Mesodermal cell (in vitro differentiated cells): ENCODE data around the gene POLR3H.

Source experiments
- H3K27ac ChIP-seq: 2 replicates; pipeline ENCODE4 v1.7.0; 2013; ENCODE audit warnings: mild to moderate bottlenecking, low read depth, low read length, moderate library complexity; ENCODE audit not compliant: severe bottlenecking
- H3K36me3 ChIP-seq: 2 replicates; pipeline ENCODE4 v1.7.1; 2013; ENCODE audit warnings: mild to moderate bottlenecking, low read length, moderate library complexity; ENCODE audit not compliant: control insufficient read depth, insufficient read depth
- H3K4me1 ChIP-seq: one replicate; pipeline ENCODE4 v1.7.1; 2013; ENCODE audit warnings: mild to moderate bottlenecking, low read length; ENCODE audit not compliant: insufficient read depth, control insufficient read depth, poor library complexity, severe bottlenecking
- H3K4me3 ChIP-seq: 2 replicates; pipeline ENCODE4 v1.7.0; 2013; ENCODE audit warnings: low read length, control low read depth, mild to moderate bottlenecking; ENCODE audit not compliant: insufficient read depth, poor library complexity, severe bottlenecking; ENCODE audit errors: extremely low read depth
- H3K9me3 ChIP-seq: 2 replicates; pipeline ENCODE4 v1.7.1; 2013; ENCODE audit warnings: mild to moderate bottlenecking, low read length, moderate library complexity; ENCODE audit not compliant: control insufficient read depth
- WGBS, 2 experiments: methylation state at CpG; one replicate each; pipeline ENCODE4 v1.1.5; 2013; ENCODE audit warnings: missing lambda C conversion rate in 2 of 2; ENCODE audit not compliant: insufficient coverage in 2 of 2; 5-methylcytosine and 5-hydroxymethylcytosine counted together

POLR3H gene

DNA sequence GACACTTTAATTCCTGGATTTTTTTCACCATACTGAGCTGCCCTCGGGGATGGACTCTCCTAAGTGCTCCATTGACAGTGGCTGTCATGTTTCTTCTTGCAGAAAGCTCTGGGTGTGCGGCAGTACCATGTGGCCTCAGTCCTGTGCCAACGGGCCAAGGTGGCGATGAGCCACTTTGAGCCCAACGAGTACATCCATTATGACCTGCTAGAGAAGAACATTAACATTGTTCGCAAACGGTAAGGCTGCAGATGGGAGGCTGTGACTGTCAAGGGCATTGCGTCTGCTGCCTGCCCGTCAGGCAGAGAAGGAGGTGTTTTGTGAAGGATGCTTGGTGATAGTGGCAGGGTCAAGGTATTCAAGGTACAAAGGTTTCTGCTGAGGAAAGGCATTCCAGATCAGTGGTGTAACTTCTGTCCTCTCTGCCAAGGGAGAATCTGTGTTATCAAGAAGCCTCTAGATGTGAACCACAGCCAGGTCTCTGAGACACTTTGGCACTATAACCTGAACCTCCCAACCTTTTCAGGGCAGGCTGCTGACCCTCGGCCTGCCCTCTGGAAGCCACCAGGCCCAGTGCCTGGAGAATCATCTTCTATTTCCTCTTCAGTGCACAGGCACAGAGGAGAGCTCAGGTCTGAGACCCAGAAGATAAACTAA is 44.5 kb downstream of the POLR3H start:
- Histone ChIP-seq H3K9me3 (no peaks in the 10 kb centered on the region), H3K36me3 (peaks cover 53% of the 10 kb centered on the region), H3K27ac (no peak overlapping the region), H3K4me3 (no peak overlapping the region), H3K4me1 (peaks cover 3% of the 10 kb centered on the region)
- WGBS, 2 experiments = 98% methylated on average over 9 of the region's 10 CpGs

DNA sequence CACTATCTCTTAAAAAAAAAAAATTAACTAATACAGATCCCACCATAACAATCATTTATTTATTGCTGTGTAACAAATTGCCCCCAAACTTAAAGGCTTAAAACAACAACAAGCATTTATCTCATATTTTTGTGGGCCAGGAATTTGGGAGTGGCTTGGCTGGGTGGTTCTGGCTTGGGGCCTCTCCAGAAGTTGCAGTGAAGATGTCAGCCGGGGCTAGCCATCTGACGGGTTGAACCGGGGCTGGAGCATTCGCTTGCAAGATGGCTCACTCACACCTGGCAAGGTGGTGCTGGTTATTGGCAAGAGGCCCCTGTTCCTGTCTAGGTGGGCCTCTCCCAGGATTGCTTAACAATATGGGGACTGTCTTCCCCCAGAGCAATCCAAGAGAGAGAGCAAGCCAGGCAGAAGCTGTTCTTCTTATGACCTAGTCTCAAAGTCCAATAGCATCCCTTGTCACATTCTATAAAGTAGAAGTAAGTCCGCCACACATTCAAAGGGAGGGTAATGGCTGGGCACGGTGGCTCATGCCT is 45.9 kb downstream of the POLR3H start:
- H3K9me3 ChIP-seq = no peaks in the 10 kb centered on the region
- H3K36me3 ChIP-seq = peaks cover 45% of the 10 kb centered on the region
- 95 to 96% methylated on average over 5 to 6 of the region's 6 CpGs for whole genome bisulfite sequencing, 2 experiments
- H3K27ac ChIP-seq = no peak overlapping the region
- H3K4me1 ChIP-seq = no peaks in the 10 kb centered on the region
- no peak overlapping the region for H3K4me3 ChIP-seq

DNA sequence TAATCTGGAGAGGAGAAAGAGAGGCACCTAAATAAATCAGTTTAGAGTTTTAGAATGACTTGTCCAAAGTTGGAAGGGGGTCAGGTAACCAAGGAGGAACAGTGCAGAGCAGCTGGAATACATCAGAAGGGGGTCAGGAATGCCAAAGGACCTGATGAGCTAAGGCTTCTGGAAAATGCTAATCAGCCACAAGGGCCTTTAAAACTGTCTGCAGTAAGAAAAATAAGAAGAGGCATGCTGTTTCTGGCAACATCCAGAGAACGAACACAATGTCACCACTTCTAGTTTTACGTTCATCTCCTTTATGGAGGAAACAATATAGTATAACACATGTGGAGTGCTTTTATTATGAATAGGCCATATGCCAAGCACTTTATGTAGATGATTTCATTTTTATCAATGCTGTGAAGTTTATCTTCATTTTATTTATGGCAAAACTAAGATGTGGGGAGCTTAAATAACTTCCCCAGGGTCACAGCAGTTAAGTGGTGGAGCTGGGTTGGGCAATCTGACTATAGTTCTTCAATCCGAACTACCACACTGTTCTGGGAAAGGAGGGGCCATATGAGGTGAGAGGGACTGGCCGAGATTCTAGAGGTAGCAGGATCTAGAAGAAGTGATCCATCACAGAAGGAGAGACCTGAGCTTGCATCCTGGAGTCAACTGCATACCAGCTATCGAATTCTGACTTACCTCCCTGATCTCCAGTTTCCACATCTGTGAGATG is 52.7 kb downstream of the POLR3H start:
- Histone ChIP-seq H3K4me3 (no peak overlapping the region), H3K27ac (peak overlapping the region; percentile 75), H3K9me3 (no peaks in the 10 kb centered on the region), H3K4me1 (no peaks in the 10 kb centered on the region), H3K36me3 (peaks cover 17% of the 10 kb centered on the region)
- WGBS, 2 experiments = 80 to 93% methylated on average over 2 to 4 of the region's 5 CpGs

DNA sequence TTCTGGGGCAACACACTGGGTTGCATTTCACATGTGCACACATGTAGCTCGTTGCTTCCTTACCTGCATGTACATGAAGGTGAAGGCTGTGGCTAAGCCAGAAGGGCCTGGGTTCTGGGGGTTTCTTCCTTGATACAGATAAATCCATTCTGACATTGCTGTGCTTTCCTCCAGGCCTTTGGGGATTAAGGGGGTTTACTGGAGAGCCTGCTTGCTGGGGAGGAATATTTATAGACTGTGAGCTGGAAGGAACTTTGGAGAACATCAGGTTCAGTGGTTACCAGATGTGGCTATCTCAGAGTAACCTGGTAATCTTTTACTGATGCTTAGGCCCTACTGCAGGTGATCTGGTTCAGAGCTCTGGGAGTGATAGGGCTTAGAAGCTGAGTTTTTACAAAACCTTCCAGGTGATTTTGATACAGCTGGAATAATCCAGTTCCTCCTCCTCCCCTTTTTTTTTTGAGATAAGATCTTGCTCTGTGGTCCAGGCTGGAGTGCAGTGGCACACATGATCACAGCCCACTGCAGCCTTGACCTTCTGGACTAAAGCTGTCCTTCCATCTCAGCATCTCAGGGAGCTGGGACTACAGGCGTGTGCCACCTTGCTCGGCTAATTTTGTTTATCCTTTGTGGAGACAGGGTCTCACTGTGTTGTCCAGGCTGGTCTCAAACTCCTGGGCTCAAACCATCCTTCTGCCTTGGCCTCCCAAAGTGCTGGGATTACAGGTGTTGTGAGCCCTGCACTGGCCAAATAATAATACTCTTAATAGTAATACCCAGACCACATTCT is 55.5 kb downstream of the POLR3H start:
- 94 to 98% methylated on average over 2 to 3 of the region's 3 CpGs for WGBS, 2 experiments
- Histone ChIP-seq H3K36me3 (peaks cover 9% of the 10 kb centered on the region), H3K9me3 (no peaks in the 10 kb centered on the region), H3K4me3 (no peak overlapping the region), H3K27ac (no peak overlapping the region), H3K4me1 (no peaks in the 10 kb centered on the region)

DNA sequence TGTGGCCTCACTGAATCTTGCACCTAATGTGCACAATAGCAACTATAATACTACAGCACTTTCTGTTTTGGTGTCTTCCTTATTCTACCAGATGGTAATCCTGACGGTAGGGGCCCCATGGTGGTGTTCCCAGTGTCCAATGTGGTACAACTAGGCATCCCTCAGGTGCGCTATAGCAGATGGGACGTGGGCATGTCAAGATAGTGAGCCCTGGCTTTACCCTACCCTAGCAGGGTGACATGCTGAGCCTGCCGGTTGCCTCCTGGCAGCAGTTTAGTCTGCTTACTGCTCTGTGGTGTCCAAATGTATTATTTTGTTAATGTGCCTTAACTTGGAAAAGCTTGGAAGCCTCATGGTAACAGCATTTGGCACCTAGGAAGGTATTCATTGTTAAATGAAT is 56.2 kb downstream of the POLR3H start:
- H3K27ac ChIP-seq = no peak overlapping the region
- peaks cover 6% of the 10 kb centered on the region for H3K36me3 ChIP-seq
- no peaks in the 10 kb centered on the region for H3K4me1 ChIP-seq
- no peak overlapping the region for H3K4me3 ChIP-seq
- no peaks in the 10 kb centered on the region for H3K9me3 ChIP-seq
- 88 to 91% methylated on average over 4 of the region's 4 CpGs for WGBS, 2 experiments

DNA sequence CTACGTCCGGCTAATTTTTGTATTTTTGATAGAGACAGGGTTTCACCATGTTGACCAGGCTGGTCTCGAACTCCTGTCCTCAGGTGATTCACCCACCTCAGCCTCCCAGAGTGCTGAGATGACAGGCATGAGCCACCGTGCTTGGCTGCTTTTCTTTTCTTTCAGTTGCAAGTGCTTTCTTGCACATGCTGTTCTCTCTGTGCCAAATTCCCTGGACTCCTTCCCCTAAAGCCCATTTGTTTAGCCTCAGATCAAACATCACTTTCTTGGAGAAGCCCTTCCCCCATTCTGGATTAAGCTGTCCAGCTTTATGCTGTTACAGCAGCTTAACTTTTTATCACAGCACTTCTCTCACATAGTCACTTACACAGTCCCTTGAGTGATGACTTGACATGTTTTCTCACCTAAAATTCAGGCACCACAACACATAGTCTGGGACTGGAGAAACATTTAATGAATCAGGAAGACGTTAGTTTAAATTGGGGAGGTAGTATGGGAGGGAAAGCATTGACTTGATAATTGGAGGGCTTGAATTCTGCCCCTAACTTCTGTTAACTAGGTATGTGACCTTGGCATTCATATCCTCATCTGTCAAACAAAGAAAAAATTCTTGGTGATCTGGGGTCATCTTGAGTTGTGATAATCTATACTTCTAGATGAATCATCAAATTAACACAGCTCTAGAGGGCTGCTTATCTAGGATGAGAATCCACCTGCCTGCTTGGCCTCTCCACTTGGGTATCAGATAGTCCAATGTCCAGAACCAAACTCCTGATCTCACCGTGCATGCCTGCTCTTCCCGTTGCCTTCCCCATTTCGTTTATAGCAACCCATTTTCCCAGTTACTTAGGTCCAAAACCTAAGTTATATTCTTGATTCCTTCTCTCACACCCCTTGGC is 57.0 kb downstream of the POLR3H start:
- Histone ChIP-seq H3K27ac (no peak overlapping the region), H3K9me3 (no peaks in the 10 kb centered on the region), H3K36me3 (peaks cover 2% of the 10 kb centered on the region), H3K4me1 (peaks cover 1% of the 10 kb centered on the region), H3K4me3 (no peak overlapping the region)
- WGBS, 2 experiments = 88 to 94% methylated on average over 7 of the region's 8 CpGs

DNA sequence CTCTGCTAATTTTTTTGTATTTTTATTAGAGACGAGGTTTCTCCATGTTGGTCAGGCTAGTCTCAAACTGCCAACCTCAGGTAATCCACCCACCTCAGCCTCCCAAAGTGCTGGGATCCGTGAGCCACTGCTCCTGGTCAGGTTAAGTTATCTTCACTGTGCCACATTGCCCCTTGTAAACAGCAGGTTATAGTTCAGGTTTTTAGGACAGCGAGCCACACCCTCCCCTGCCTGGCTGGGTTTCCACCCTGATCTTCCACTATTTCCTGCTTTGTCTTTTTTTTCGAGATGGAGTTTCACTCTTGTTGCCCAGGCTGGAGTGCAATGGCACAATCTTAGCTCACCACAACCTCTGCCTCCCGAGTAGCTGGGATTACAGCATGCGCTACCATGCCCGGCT is 59.2 kb downstream of the POLR3H start:
- H3K27ac ChIP-seq = no peak overlapping the region
- peaks cover 9% of the 10 kb centered on the region for H3K4me1 ChIP-seq
- H3K4me3 ChIP-seq = no peak overlapping the region
- H3K9me3 ChIP-seq = no peaks in the 10 kb centered on the region
- 90 to 95% methylated on average over 4 to 7 of the region's 7 CpGs for WGBS, 2 experiments
- H3K36me3 ChIP-seq = no peaks in the 10 kb centered on the region

DNA sequence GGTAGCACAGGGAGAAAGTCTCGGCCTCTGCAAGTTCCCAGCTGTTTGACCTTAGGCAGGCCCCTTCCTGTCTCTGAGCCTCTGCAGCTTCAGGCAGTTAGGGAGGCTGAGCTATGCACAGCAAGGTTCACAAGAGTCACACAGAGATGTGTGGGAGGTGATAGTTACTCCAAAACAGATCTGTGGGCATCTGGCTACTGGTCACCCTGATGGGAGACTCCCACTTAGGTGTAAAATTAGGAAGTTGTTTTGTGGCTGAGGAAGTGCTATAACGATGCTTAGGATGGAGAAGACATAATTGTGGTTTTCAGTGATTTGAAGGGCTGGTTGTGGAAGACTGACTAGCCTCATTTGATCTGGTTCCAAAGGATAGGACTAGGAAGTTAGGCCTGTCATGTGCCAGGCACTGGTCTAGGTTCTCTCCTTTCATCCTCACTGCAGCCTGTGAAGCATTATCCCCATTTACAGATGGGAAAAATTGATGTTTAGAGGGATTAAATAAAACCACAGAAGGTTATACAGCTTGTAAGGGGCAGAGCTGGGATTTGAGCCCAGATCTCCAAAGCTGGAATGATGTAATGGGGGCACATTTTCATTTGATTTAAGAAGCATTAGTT is 61.8 kb downstream of the POLR3H start:
- no peaks in the 10 kb centered on the region for H3K36me3 ChIP-seq
- H3K9me3 ChIP-seq = no peaks in the 10 kb centered on the region
- peaks cover 9% of the 10 kb centered on the region for H3K4me1 ChIP-seq
- H3K27ac ChIP-seq = no peak overlapping the region
- H3K4me3 ChIP-seq = no peak overlapping the region
- 68 to 90% methylated on average over 2 of the region's 2 CpGs for WGBS, 2 experiments

DNA sequence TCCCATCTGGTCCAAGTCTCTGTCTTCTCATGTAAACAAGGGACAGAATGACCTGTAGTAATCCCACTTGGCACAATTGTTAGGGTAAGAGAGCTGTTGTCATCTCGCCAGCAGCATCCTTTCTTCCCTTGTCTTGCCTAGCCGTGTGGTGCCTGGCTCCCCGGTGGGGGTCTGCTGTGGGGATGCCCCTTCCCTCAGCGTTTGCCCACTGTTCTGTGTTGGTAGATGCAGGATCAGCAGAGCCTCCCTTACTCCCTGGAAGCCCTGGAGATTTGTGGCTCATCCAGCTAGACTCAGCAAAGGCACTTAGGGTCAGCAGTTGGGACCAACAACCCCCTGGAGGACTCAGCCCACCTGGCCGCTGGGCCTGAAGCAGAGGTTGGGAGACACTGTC is 62.3 kb downstream of the POLR3H start:
- WGBS, 2 experiments = 46 to 83% methylated on average over 2 to 3 of the region's 5 CpGs
- H3K27ac ChIP-seq = no peak overlapping the region
- no peaks in the 10 kb centered on the region for H3K9me3 ChIP-seq

More for the DNA sequence above, 62.3 kb downstream of the POLR3H start:
- Histone ChIP-seq H3K4me1 (peaks cover 9% of the 10 kb centered on the region), H3K4me3 (no peak overlapping the region), H3K36me3 (no peaks in the 10 kb centered on the region)
